GM06990 (cell line): ENCODE measurements around the gene NFIA.

Experiments used
- DNase-seq: peaks from one replicate; pipeline ENCODE4 v3.0.0-alpha.2; 2011; ENCODE audit not compliant: insufficient read length; ENCODE audit errors: extremely low read depth
- H3K27me3 ChIP-seq: replicated peaks from 2 replicates; pipeline ENCODE4 v1.6.0; 2011; ENCODE audit warnings: low read length; ENCODE audit not compliant: control insufficient read depth, insufficient read depth
- H3K36me3 ChIP-seq: 2 replicates; pipeline ENCODE4 v1.5.1; 2011; ENCODE audit warnings: low read length; ENCODE audit not compliant: control insufficient read depth, insufficient read depth
- H3K4me3 ChIP-seq: replicated peaks from 2 replicates; pipeline ENCODE4 v1.5.1; 2011; ENCODE audit warnings: low read depth, mild to moderate bottlenecking, control low read depth, low read length
- TF ChIP-seq, protein P1 (sequence below): IDR thresholded peaks from 2 replicates; pipeline ENCODE4 v1.5.1; 2011; ENCODE audit warnings: low read length, control low read depth, mild to moderate bottlenecking, inconsistent platforms; ENCODE audit not compliant: insufficient read depth, poor library complexity, severe bottlenecking

The NFIA gene

DNA sequence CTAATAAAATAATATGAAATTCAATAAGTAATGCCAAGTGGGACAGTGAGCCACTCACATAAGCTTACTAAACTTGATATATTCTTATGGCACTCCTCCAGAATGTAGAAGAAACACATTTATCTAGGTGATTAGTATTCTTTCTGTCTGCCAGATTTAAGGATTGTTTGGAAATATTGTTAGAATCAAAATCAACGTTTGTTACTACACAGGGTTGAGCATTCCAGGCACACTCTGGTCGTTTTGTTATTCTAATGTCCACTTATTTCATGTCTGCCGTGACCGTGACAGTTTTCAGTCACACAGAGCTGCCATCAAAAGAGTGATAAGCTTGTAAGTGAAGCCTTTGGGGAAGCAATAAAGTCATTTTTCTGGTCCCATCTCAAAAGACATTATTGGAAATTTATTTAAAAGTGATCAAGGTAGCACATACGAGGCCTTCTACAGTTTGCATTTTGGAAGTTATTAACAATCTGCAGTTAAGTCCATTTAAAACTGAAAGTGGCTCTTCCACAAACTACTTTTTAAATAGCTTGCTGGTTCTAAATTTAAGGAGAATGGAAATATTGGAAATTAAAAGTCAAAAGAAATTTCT lies 38.0 kb downstream of the NFIA start:
- DNase-seq, result no peak
- H3K4me3 ChIP-seq, result no peak overlapping the region
- no peaks in the 10 kb centered on the region for H3K27me3 ChIP-seq
- TF ChIP-seq, protein P1, sequence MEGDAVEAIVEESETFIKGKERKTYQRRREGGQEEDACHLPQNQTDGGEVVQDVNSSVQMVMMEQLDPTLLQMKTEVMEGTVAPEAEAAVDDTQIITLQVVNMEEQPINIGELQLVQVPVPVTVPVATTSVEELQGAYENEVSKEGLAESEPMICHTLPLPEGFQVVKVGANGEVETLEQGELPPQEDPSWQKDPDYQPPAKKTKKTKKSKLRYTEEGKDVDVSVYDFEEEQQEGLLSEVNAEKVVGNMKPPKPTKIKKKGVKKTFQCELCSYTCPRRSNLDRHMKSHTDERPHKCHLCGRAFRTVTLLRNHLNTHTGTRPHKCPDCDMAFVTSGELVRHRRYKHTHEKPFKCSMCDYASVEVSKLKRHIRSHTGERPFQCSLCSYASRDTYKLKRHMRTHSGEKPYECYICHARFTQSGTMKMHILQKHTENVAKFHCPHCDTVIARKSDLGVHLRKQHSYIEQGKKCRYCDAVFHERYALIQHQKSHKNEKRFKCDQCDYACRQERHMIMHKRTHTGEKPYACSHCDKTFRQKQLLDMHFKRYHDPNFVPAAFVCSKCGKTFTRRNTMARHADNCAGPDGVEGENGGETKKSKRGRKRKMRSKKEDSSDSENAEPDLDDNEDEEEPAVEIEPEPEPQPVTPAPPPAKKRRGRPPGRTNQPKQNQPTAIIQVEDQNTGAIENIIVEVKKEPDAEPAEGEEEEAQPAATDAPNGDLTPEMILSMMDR, result no peak
- H3K36me3 ChIP-seq, result no peaks in the 10 kb centered on the region

- no peaks in the 10 kb centered on the region for H3K36me3 ChIP-seq
- TF ChIP-seq, protein P1, result no peak
- H3K27me3 ChIP-seq, result no peaks in the 10 kb centered on the region
- DNase-seq, result no peak
- no peak overlapping the region for H3K4me3 ChIP-seq
These were observed 38.6 kb downstream of the NFIA start for GRCh38 chr1:61120998-61121397.

- TF ChIP-seq, protein P1, result no peak
- no peak overlapping the region for H3K4me3 ChIP-seq
- no peak for DNase-seq
- H3K27me3 ChIP-seq, result no peaks in the 10 kb centered on the region
- H3K36me3 ChIP-seq, result no peaks in the 10 kb centered on the region
These were observed 39.3 kb downstream of the NFIA start for GRCh38 chr1:61121631-61122030.

GRCh38 chr1:61122389-61122788 lies 40.0 kb downstream of the NFIA start:
- no peaks in the 10 kb centered on the region for H3K27me3 ChIP-seq
- DNase-seq, result no peak
- H3K4me3 ChIP-seq, result no peak overlapping the region
- TF ChIP-seq, protein P1, result no peak
- no peaks in the 10 kb centered on the region for H3K36me3 ChIP-seq

GRCh38 chr1:61123326-61123725 lies 41.0 kb downstream of the NFIA start:
- TF ChIP-seq, protein P1, result no peak

GRCh38 chr1:61124078-61124477 lies 41.7 kb downstream of the NFIA start:
- no peaks in the 10 kb centered on the region for H3K36me3 ChIP-seq
- TF ChIP-seq, protein P1, result no peak
- no peaks in the 10 kb centered on the region for H3K27me3 ChIP-seq
- no peak for DNase-seq
- no peak overlapping the region for H3K4me3 ChIP-seq

More at GRCh38 chr1:61123326-61123725, 41.0 kb downstream of the NFIA start:
- Histone ChIP-seq H3K36me3 (no peaks in the 10 kb centered on the region), H3K27me3 (no peaks in the 10 kb centered on the region), H3K4me3 (no peak overlapping the region)
- no peak for DNase-seq
